Hematopoietic multipotent progenitor cell treated with erythropoietin and hydrocortisone succinate and interleukin-3 and kit ligand, for 6 days (in vitro differentiated cells): ENCODE measurements around the gene LYSMD2.

Experiments
- DNase-seq: peaks from one replicate; pipeline ENCODE4 v3.0.0-alpha.2; 2015

The LYSMD2 gene

GRCh38 chr15:51718746-51719145 is 18.7 kb downstream of the LYSMD2 start:
- no peak for DNase-seq

DNA sequence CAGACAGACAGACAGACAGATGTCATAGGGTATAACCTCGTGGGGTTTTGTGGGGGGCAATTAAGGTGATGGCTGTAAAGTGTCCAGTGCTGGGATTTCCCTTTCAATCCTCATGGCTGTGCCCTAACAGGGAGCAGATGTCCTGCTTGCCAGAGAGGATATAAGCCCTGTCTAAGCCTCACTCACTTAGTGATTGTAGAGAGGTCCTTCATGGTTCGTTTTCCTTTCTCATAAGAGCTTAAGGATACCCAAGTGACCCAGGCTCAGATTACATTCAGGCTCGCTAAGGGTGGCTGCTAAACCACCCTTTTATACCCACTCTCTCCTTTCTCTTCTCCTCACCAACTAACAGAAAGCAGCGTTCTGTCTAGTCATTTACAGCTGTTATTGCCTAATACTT is 19.2 kb downstream of the LYSMD2 start:
- DNase-seq = no peak

DNA sequence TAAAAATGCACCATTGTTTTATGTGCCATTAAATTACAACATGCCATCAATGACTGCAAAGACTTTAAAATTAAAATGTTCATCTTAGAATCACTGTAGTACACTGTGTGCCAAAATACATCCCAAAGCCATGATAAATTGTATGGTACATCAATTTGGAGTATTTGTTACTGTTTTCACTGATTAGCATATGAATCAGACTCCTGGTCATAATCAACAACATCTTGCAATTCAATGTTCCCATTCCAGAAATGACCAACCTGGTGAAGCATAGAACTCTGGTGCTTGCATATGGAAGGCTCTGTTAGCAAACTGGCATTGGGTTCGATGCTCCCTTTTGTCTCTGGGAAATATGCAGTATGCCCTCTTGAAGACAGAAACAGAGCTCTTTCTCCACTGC is 22.5 kb downstream of the LYSMD2 start:
- DNase-seq = no peak

DNA sequence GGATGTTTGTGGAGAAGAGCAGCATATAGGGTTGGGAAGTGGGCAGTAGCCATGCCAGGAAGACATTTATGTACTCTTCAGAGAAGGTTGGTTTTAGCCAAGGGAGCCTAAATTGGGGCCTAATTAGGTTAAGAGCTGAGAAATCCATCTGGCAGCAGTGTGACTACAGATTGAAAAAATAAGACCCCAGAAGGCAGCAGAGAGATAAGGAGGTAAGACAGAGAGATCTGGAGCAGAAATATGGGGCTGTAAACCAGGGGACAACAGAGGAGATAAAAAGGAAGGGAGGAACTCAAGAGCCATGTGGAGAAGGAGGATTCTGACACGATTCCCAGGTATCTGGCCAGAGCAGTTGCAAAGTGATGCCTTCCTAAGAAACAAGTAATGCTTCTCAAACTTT is 23.3 kb downstream of the LYSMD2 start:
- no peak for DNase-seq

GRCh38 chr15:51709031-51709430 is 28.4 kb downstream of the LYSMD2 start:
- DNase-seq = no peak

DNA sequence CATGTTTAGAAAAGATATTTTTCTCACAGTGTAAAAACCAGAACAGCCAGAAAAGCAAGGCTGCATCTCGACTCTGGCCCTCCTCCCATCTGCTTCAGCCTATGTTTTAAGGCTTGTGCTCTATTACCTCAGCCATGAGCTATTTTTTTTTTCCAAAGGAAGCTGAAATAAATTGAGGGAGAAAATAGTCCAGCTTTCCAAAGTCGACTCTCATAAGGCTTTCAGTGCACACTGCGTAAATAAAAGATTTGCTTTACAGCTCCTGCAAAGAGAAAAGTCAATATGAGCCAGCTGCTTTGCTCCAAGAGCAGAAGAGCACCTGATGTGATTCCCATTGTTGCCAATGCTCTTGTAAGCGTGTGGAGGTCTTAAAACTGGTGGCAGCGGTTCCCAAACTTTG is 29.4 kb downstream of the LYSMD2 start:
- DNase-seq = no peak

- DNase-seq = no peak
Measured at GRCh38 chr15:51706926-51707608, 30.4 kb downstream of the LYSMD2 start.

DNA sequence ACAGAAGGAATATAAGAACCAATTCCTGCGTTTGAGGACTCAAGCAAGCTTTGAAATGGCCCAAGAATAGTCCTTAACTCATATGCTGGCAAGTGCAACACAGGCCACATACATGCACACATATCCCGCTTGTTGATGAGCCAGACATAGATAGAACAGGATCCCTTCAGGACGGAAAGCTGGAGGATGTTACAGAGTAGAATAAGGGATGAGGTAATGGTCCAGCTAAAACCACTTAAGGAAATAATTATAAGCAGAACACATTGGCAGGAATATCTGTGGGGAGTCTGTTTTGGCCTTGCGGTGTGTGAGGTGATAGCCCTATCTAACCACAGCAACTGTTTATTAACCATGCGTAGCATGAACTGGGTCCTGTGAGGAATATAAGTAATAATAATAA is 31.2 kb downstream of the LYSMD2 start:
- peak; percentile 72 for DNase-seq

GRCh38 chr15:51702710-51703109 is 34.7 kb downstream of the LYSMD2 start:
- peak; percentile 84 for DNase-seq

- DNase-seq = no peak
Measured at GRCh38 chr15:51699373-51699772, 38.1 kb downstream of the LYSMD2 start.

DNA sequence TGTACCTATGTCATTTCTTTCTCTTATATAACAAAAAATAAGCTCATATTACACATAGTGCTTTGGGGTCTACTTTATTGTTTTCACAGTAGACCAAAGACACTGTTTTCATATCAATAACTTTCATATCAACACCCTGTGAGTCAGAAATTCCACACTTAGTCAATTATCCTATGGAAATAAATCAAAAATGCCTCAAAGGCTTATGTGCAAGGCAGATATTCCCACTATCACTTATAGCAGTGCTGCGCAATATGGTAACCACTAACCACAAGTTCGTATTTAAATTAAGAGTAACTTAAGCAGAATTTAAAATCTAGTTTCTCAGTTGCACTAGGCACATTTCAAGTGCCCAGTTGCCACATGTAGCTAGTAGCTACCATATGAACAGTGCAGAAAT is 40.3 kb downstream of the LYSMD2 start:
- peak; percentile 47 for DNase-seq

DNA sequence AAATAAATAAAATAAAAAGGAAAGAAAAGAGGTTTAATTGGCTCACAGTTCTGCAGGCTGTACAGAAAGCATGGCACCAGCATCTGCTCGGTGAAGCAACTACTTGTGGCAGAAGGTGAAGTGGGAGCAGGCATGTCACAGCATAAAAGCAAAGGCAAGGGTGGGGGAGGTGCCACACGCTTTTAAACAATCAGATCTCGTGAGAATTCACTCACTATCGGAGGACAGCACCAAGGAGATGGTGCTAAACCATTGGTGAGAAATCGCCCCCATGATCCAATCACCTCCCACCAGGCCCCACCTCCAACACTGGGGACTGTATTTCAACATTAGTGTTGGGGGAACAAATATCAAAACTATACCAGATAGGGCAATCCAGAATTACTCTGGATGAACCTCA is 40.9 kb downstream of the LYSMD2 start:
- no peak for DNase-seq

DNA sequence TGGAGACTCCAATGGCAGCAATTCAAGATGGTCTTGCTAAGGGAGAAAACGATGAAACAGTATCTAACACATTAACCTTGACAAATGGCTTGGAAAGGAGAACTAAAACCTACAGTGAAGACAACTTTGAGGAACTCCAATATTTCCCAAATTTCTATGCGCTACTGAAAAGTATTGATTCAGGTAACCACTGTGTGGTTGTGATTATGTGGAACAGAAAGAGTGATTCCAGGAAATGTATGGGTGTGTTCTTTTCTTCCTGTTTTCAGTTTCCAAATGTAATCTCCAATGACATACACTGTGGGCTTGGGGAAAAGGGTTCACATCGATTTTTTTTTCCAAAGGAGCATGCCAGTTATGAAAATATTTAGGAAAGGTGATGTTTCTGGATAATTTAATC is 45.3 kb downstream of the LYSMD2 start:
- no peak for DNase-seq

GRCh38 chr15:51688863-51689262 is 48.6 kb downstream of the LYSMD2 start:
- DNase-seq = no peak

GRCh38 chr15:51687565-51687964 is 49.9 kb downstream of the LYSMD2 start:
- no peak for DNase-seq

DNA sequence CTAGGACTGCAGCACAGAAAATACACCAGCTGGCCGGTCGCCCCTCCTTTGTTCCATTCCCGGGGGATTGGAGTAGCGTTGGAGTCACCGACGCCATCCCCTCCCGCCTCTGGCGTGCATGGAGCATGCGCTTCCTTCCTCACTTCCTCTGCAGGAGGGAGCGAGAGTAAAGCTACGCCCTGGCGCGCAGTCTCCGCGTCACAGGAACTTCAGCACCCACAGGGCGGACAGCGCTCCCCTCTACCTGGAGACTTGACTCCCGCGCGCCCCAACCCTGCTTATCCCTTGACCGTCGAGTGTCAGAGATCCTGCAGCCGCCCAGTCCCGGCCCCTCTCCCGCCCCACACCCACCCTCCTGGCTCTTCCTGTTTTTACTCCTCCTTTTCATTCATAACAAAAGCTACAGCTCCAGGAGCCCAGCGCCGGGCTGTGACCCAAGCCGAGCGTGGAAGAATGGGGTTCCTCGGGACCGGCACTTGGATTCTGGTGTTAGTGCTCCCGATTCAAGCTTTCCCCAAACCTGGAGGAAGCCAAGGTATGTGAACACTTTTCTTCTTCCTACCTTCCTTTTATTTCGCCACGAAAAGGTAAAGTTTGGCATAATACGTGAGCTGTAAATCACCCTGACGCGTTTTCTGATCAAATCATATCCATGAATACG is 56.0 kb downstream of the LYSMD2 start, which contains the start of gene SCG3:
TSS of gene SCG3 (plus strand) at position 201 of the 661 bp plus-strand sequence. CDS start at position 454, 253 bp downstream.
- peak; percentile 87 for DNase-seq

DNA sequence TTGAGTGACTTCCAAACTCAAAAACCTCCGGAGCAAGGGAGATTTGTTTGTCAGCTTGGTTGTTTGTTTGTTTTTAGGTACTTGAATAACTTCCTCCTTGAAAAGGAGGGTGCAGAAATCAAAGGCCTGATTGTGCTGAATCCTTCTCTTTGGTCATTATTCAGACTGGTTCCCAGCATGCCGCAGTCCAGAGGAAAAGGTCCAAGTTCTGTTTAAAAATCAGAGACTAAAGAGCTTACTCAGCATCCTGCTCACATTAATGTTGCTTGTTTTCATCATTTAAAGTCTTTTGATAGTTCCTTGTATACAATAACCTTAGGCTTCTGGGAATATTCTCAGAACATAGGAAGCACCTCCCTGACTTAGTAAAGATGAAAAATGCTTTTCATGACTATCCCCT is 57.1 kb downstream of the LYSMD2 start:
- DNase-seq = no peak

- no peak for DNase-seq
Measured at GRCh38 chr15:51678096-51678495, 59.4 kb downstream of the LYSMD2 start.

DNA sequence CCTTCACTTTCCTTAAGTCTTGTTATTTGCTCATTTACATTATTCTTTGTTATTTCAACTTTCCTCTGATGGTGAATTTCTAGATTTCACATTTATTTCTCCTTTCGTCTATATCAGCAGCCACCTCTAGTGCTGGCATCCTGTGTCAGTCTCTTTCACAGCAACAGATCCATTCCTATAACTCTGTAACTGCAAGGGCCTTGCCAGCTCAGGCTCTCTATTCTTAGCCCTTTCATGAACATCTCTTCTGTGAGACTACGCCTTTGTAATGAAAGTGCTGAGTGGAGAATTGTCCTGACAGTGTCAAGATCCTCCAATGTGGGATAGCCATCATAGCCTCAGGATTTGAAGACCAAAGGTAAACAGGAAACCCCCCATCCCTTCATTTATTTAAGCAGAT is 60.0 kb downstream of the LYSMD2 start:
- no peak for DNase-seq

- no peak for DNase-seq
Measured at GRCh38 chr15:51677021-51677420, 60.4 kb downstream of the LYSMD2 start.

GRCh38 chr15:51675234-51675633 is 62.2 kb downstream of the LYSMD2 start:
- no peak for DNase-seq
